ENCODE measurements around the gene TSEN34. TPM values are rescaled to one million over a fixed set of nuclear protein-coding genes. Genes with fewer than 3 reads are reported as not detected.
"Not testable (repeated sequence)": the region's sequence is repeated elsewhere in the genome, so short reads cannot be mapped to it uniquely, and the experiment has no call there.

The TSEN34 gene
- polyA plus RNA-seq, 4 donors: 36.2 to 67.5 (median 45.0) TPM

DNA sequence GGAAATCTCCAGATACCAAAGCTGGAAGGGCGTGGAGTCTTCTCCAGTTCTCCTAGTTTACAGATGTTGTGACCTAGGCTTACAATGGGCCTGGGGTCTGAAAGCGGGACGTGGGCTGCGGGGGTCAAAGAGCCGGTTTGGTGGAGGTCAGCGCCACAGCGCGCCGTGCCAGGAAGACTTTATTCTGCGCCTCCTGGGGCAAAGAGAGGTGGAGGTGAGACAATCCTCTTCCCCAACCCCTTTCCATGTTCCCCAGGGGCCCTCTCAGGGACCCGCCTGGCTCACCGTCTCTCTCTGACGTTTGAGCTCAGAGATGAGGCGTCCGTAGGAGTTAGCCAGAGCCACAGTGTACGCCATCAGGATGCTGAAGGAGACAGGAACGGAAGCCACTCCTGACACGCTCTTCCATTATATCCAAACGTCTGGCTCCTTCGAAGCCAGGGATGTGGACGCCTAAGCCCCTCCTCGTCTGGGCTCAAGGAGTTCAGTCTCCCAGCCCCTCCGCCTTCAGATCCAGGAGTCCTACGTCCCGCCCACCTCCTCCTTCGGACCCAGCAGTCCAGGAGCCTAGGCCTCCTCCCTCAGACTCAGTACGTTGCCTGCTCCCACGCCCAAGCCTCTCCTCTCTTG lies 30.8 kb upstream of the TSEN34 start:
- DNase-seq (ENCODE audit: low read depth in 4 of 4, low spot score in 3 of 4): no peak

DNA sequence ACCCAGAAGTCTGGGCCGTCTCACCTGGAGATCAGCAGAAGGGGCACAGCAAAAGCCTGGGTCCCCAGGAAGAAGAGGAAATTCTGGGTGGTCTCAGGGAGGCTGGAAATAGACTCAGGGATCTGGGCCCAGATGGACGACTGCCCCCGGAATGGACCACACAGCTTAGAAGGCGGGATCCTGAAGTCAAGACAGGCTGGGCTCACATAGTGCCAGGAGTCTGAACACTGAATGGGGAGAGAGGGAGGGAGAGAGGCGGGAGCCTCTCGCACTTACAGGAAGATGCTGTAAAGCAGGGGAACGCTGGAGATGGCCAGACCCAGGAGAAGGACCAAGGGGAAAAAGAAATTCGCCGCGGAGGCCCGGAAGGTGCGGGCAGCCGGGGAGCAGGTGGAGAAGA lies 30.3 kb upstream of the TSEN34 start:
- no peak for DNase-seq (ENCODE audit: low read depth in 4 of 4, low spot score in 3 of 4)

DNA sequence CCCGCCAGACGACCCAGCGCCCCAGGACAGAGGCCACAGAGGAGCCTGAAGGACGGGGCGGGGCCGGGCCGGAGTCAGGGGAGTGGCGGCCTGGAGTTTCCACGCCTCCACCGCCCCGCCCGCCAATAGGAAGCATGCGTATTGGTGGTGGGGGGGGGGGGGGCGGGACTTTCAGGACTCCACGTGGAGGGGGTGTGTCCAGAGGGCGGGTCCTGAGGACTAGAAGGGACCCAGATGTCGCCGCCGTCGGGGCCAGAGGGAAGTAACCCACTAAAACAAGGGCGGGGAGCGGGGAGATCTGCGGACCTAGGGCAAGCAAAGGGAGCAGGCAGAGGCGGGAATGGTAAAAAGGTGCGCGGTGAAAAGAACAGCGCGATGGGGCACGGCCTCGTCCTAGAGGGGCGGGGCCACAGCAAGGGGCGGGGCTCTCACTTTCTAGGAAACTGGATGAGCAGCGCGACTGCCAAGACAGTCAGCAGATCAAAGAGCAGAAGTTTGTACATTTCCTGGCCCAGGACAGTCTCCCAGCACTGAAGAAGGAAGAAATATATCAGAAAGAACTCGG lies 28.8 kb upstream of the TSEN34 start:
- peak in 1 of 4 donors; percentile 56 for DNase-seq (ENCODE audit: low read depth in 4 of 4, low spot score in 3 of 4)

DNA sequence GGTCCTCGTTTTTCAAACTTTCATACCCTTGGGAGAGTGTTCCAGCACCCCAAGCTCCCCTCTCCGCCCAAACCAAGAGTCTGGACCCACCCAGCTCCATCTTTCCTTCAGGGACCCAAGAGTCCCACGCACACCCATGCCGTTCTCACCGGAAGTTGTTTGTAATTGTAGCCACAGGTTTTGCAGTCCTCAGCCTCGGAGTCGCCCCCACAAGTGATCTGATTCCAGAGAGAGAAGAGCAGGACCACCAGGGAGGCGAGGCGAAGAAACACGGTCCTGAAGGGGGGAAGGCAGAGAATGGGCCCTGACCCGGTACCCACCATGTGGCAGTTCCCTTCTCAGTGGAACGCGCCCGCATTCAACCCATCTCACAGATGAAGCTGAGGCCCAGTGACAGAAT lies 28.2 kb upstream of the TSEN34 start:
- DNase-seq (ENCODE audit: low read depth in 4 of 4, low spot score in 3 of 4): no peak

DNA sequence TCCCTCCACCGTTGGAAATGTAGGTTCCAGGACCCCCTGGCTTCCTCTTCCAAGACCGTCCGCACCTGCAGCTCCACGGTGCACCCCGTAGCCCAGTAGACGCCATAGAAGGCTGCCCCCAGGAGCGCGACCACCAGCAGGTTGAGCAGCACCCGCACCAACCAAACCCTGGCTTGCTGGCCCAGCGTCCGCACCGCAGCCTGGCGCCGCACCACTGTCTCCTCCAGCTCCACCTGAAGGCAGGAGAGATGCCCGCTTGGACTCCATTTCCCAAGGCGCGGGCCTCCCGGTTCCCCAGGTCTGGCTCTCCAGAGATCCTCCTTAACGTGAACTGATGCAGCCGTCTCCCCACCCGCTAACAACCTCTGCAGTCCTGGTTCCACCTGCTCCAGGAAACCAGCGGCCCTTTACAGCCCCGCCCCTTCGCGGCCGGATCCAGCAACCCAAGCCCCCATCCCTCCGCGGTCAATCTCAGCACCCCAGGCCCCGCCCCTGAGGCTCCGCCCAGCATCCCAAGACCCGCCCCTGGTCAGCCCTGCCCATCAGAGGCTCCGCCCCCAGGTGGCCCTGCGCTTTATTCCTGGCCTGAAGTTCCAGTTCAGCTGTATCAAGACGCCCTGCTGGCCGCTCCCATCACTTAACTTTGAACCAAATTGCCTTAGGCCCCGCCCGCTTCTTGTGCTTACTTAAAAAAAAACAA lies 26.6 kb upstream of the TSEN34 start:
- DNase-seq (ENCODE audit: low read depth in 4 of 4, low spot score in 3 of 4): no peak

DNA sequence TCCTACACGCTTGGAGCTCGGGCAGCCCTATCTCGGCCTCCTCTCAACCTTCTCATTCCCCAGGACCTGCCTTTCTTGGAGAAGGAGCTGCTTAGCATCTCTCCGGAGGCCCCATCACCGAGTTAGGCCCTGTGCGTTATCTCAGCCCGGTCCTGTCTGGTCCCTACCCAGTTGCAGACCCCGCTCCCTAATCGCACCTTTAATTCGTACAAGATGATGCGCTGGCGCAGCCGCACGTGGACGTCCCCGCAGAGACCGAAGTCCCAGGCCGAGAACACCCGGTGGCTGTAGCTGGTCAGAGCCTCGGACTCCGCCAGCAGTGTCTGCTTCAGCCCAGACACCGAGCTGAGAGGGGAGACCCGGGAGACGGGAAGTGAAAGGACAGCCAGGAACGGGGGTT lies 25.9 kb upstream of the TSEN34 start:
- no peak for DNase-seq (ENCODE audit: low read depth in 4 of 4, low spot score in 3 of 4)

DNA sequence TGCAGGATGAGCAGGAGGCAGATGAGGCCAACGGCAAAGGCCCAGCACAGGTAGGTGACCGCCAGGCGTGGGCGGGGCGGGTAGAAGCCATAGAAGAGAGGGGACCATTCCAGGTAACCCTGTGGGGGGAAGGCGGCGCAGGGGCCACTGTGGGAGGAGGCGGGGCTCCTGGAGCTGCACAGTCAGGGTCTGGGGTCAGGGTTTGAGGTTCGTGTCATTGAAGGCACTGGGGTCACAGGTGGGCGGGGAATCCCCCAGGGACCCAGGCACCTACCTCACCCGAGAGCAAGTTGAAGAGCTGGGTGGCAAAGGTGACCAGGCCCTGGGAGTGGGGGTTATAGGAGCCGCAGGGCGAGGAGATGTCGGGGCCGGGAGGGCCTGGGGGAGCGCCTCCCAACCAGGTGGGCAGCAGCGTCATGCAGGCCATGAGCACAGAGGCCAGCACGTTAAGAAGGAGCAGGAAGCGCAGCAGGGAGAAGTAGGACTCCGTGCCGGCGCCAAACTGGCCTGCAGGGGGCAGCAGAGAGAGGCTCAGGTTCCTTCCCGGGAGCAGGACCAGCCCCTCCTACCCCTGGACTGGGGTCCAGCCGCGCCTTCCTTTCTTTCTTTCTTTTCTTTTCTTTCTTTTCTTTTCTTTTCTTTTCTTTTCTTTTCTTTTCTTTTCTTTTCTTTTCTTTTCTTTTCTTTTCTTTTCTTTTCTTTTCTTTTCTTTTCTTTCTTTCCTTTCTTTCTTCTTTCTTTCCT lies 22.8 kb upstream of the TSEN34 start:
- DNase-seq (ENCODE audit: low read depth in 4 of 4, low spot score in 3 of 4): peak in 2 of 4 donors; percentile 62 to 79

DNA sequence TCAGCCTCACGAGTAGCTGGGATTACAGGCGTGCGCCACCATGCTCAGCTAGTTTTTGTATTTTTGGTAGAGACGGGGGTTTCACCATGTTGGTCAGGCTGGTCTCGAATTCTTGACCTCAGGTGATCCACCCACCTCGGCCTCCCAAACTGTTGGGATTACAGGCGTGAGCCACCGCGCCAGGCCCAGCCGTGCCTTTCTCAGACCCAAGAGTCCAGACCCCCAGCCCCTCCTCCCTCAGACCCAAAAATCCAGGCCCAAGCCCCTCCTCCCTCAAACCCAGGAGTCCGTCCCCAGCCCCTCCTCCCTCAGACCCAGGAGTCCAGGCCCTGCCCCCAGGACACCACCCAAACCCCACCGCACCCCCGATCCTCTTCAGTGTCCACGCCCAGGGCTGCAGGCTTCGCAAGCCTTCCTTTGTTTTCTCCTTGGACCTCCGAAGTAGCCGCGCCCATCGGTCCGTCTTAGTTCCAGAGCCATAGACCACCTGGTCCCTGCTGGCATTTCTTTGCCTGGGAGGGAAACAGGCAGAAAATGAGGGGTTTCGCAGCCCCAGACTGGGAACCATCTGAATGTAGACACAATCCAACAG lies 21.9 kb upstream of the TSEN34 start:
- no peak for DNase-seq (ENCODE audit: low read depth in 4 of 4, low spot score in 3 of 4)

DNA sequence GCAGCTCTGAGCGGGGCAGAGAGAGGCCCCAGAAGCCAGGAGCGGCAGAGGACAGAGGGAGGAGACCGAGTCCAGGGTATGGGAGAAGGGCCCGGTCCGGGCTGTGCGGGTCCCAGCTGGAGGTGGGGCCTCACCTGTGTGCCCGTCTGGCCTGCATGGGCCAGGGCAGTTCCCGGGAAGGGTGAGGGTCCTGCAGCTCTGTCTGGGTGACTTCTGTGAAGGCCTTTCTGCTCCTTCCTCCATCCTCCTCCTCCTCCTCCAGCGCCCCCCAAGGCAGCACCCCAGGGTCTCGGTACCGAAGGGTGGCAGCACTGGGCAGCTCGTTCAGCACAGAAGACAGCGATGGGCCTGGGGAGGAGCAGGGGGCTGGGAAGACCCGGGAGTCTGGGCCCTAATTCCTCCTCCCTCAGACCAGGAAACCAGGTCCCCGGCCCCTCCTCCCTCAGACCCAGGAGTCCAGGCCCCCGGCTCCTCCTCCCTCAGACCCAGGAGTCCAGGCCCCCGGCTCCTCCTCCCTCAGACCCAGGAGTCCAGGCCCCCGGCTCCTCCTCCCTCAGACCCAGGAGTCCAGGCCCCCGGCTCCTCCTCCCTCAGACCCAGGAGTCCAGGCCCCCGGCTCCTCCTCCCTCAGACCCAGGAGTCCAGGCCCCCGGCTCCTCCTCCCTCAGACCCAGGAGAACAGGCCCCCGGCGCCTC lies 19.2 kb upstream of the TSEN34 start:
- DNase-seq (ENCODE audit: low read depth in 4 of 4, low spot score in 3 of 4): not testable (repeated sequence)

DNA sequence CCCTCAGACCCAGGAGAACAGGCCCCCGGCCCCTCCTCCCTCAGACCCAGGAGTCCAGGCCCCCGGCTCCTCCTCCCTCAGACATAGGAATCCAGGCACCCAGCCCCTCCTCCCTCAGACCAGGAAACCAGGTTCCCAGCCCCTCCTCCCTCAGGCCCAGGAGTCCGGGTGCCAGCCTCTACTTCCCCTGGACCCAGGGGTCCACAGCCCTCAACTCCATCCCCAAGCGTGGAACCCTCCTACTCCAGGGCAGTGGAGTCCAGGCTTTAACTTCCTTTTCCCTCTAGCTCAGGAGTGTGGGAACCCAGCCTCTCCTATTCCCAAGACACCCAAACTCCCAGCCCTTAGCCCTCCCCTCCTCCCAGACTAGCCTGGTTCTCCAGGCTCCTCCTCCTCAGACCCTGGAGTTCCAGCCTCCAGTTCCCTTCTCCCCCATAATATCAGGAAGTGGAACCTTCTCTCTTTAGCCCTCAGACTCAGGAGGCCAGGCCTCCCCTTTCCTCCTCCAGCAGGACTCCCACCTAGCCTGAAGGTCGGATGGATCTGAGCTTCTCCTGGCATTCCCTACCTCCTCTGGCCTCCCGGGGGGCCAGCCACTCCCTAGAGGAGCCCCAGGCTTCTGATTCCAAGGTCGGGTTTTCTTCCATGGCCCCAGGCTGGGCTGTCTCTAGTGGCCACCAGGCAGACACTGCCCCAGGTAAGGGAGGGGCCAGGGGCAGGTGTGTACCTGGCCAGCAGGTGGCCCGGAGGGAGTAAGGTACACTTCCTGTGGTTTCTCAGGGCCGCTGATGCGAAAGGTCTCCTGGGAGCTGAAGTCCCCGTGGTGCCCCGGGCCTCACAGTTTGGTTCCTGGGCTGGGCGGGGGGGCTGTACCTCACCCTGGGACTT lies 18.4 kb upstream of the TSEN34 start, which contains the start of gene TMC4:
TMC4 (minus strand) TSS at position 690 of the 888 bp plus-strand sequence; CDS start at position 647, 43 bp downstream.
- no peak for DNase-seq (ENCODE audit: low read depth in 4 of 4, low spot score in 3 of 4)

DNA sequence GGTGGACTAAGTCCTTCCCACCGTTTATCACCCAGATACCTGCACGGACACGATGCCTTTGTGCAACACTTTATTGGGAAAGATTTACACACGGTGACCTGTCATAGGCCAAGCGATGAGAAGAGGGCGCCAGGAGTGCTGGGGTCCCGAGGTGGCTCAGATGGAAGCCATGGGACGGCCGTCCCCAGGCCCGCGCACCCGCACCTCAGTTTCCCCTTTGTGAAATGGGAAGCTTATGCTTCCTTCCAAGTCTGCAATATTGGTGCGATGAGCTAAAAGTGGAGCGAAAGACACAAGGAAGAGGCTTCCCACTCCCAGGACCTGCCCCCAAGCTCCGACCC lies 17.8 kb upstream of the TSEN34 start:
- no peak for DNase-seq (ENCODE audit: low read depth in 4 of 4, low spot score in 3 of 4)

DNA sequence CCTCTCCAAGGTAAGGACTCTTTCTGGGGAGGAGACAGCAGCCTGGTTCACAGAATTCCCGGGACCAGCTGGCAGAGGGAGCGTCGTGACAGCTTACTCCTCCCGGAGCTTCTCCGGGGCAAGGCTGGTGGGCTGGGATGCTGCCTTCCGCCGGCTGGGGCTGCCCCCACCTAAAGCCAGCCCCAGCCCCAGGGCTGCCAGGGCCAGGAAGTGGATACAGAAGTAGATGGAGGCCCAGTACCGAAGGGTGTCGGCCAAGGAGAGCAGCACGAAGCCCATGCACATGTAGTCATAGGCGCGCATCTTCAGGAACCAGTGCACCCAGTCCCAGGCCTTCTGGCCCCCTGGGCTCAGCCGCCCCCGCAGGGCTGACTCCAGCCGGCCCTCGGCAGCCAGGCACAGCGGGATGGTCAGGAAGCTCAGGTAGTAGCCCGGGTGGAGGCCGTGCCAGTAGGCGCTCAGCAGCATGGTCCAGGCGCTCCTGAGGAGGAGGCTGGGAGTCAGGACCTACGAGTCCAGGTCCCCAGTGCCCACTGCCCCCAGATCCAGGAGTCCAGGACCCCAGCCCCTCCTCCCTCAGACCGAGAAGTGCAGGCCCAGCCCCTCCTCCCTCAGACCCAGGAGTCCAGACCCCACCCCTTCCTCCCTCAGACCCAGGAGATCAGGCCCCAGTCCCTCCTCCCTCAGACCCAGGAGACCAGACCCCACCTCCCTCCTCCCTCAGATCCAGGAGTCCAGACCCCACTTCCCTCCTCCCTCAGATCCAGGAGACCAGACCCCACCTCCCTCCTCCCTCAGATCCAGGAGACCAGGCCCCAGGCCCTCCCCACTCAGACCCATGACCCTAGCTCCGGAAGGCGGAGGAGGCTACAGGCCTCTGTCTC lies 16.9 kb upstream of the TSEN34 start:
- DNase-seq (ENCODE audit: low read depth in 4 of 4, low spot score in 3 of 4): no peak

DNA sequence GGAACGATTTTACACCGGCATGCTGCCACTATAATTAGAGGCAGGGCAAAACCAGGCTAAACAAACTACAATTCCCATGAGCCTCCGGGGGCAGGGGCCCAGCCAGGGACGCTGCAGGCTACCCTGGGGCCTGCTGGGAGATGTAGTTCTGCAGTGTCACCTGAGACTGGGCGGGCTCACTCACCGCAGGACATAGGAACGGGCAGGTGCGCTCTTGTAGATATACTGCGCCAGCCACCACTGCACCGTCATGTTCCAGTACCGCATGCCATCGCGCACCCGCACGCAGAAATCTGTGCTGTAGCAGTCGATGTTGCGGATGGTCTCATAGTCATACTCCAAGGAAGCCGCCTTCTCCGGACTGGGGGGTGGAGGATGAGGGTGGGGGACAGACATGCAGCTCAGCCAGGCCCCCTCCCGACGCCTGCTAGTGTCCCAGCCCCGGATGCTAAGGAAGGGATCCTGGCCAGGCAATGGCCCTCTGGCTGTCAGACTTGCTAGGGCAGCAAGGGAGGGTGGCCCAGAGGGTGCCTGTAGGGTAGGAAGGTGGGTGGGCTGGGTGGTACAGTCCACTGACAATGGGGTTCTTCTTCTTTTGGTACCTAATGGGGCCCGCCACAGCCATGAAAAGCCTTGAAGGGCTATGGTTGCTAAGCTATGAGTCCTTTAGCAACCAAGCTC lies 12.4 kb upstream of the TSEN34 start:
- DNase-seq (ENCODE audit: low read depth in 4 of 4, low spot score in 3 of 4): no peak

DNA sequence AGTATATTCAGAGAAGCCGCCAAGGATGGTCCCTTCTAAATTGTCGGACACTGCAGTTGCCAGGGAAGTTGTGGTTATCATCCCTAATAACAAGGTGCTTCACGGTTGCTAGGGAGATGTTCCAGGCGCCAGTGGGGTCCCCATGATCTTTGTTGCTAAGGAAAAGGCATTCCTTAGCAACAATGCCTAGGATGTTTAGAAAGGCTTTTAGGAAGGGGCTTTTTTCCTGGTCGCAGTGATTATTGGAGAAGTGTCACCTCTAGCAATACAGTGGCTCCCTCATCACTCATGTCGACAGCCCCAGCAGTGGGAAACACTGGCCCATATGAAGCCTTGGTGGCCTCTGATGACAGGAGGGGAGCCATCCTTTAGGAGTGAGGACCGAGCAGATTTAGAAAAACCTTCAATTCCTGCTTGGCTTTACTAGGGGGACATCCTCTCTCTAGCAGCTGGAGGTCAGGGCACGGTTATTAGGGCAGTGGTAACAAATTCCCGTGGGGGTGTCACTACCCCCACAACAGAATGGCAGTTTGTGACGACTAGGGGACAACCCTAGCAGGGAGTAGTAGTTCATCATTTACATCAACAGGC lies 11.8 kb upstream of the TSEN34 start:
- no peak for DNase-seq (ENCODE audit: low read depth in 4 of 4, low spot score in 3 of 4)

DNA sequence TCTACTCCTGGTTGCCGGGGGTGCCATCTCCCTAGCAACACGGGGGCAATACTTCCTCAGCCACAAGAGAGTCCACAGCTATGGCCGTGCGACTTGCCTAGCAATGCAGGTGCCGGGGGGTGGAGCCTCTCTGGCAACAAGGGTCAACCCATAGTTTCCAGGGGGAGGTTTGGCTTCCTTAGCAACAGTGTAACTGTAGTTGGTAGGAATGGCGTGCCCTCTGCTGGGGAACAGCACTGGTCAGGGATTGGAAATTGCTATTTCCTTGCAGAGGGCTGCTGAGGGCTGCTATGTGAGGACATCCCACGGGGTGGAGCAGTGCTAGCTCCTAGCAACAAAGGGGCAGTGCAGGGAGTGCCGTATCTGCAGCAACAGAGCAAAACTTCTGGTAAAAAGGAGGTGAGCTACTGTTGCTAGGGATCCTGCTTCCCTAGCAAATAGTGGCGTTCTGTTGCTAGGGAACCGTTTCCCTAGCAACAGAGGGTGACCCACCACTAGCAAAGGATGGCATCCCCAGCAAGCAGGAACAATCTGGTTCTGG lies 11.1 kb upstream of the TSEN34 start:
- peak in 1 of 4 donors; percentile 75 for DNase-seq (ENCODE audit: low read depth in 4 of 4, low spot score in 3 of 4)

DNA sequence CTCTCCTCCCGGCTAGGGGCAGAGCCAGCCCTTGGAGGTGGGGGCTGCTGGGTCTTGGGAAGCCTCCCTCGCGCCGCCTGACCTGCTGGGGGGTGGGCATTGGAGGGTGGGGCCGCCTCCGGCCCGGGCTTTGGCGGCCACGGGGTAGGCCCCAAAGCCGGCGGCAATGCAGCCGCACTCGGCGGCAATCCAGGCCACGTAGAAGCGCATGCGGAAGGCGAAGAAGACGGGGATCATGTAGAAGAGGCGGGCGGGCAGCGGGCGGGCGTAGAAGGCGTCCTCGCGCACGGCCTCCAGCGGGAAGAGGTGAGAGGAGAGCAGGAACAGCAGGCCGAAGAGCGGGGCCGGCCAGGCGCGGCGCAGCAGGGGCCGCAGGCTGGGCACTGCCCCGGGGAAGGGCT lies 10.4 kb upstream of the TSEN34 start:
- DNase-seq (ENCODE audit: low read depth in 4 of 4, low spot score in 3 of 4): no peak

DNA sequence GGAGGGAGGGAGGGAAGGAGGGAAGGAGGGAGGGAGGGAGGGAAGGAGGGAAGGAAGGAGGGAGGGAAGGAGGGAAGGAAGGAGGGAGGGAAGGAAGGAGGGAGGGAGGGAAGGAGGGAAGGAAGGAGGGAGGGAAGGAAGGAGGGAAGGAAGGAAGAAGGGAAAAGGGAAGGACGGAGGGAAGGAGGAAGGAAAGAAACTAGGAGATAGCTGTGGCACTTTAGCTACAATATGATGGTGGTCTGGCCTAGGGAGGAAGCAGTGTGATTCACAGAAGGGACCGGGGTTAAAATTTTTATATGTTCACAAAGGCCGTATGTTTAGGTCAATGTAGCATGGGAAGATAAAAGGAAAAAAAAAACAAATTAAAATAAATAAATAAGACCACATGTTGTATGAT lies 9.2 kb upstream of the TSEN34 start:
- not testable (repeated sequence) for DNase-seq (ENCODE audit: low read depth in 4 of 4, low spot score in 3 of 4)
